Muscle of arm (tissue), 12 donors: ENCODE measurements around the gene SLC11A1. TPM values are rescaled to one million over a fixed set of nuclear protein-coding genes. Genes with fewer than 3 reads are reported as not detected.
A peak's percentile ranks its signal among the peaks of the same experiment; 100 is the strongest.

ENCODE experiments used
- DNase-seq: peaks from one replicate; pipeline ENCODE4 v3.0.0-alpha.2; 2013
- polyA plus RNA-seq, 12 donors: library from polyadenylated mRNA; unstranded; fragments of 120-200 nt; gene quantifications; one replicate each; pipeline ENCODE4 v1.2.1, GENCODE V29; 2013; ENCODE audit not compliant: insufficient read length in 12 of 12

Gene SLC11A1
- polyA plus RNA-seq, 12 donors = 0.22 to 3.0 (median 0.56) TPM; not detected in 2

GRCh38 chr2:218393750-218394290 is 11.7 kb downstream of the SLC11A1 start:
- DNase-seq = no peak

GRCh38 chr2:218394298-218395089 is 12.4 kb downstream of the SLC11A1 start:
- no peak for DNase-seq

DNA sequence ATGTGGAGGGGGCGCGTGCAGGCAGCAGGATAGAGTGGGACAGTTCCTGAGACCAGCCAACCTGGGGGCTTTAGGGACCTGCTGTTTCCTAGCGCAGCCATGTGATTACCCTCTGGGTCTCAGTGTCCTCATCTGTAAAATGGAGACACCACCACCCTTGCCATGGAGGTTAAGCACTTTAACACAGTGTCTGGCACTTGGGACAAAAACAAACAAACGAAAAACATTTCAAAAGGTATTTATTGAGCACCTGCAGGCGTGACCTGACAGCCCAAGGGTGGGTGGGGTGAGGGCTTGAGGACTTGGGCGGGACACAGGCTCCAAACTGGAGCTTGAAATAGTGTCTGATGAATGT is 13.0 kb downstream of the SLC11A1 start:
- DNase-seq = no peak

GRCh38 chr2:218395456-218395825 is 13.4 kb downstream of the SLC11A1 start:
- DNase-seq = no peak

DNA sequence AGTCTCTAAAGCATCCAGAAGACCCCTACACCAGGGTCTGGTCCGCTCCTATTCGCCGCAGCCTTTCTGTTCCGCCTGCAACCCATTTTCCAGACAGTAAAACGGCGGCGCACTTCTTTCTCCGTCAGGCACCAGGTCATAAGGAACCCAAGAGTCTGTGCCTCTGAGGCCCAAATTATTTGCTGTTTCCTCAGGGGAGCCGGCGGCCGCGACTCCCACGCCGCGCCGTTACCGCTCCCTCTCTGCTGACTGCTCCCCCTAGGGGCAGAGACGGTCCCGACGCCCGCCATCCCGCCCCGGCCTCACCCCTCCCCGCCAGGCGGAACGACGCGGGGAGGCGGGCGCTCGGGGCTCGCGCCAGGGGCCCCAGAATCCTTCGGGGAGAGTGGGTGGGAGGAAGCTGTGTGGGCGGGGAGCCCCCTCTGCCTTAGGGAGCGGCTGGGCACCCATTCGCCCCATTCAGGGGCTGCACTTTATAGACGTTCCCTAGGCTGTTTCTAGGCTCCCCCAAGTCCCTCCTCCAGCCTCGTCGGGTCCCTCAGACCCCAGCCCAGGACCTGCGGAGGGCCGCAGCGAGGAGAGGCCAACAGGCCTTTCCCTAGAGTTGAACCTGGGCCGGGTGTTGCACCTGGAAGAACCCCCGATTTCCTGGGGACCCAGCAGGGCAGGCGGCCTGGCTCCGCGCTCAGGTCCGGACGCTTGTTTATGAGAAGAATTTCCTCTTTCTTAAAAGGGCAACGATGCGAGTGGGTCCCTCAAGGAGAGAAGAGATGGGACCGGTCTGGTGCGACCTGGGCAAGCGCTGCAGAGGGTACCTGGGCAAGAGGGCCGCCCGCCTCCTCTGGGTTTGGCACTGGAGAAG is 14.0 kb downstream of the SLC11A1 start:
- DNase-seq = peak; percentile 95

- DNase-seq = no peak
Observed at GRCh38 chr2:218396688-218397462, 14.8 kb downstream of the SLC11A1 start.

DNA sequence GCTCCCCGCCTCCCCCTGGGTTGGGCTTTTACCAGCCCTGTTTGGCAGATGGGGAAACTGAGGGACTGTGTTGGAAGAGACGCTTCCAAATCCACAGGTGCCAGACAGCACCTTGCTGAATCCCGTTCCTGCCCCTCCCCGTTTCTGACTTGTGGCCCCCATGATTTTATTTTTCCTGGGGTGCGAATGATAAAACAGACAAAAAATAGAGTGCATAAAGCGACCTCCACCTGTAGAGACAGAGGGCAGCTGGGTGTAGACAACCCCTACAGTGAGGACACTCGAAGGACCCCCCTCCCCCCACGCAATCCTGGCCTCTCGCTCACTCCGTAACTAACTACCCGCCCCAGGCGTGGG is 15.4 kb downstream of the SLC11A1 start:
- DNase-seq = no peak

- DNase-seq = peak; percentile 53
Observed at GRCh38 chr2:218397820-218398436, 15.9 kb downstream of the SLC11A1 start.

GRCh38 chr2:218398437-218399390 is 16.6 kb downstream of the SLC11A1 start:
- DNase-seq = peak; percentile 81

GRCh38 chr2:218399391-218400166 is 17.5 kb downstream of the SLC11A1 start, which contains the start of gene CTDSP1:
Gene CTDSP1 (plus strand): TSS chr2:218399868. CDS start chr2:218400091, 223 bp downstream.
- peak; percentile 99 for DNase-seq

DNA sequence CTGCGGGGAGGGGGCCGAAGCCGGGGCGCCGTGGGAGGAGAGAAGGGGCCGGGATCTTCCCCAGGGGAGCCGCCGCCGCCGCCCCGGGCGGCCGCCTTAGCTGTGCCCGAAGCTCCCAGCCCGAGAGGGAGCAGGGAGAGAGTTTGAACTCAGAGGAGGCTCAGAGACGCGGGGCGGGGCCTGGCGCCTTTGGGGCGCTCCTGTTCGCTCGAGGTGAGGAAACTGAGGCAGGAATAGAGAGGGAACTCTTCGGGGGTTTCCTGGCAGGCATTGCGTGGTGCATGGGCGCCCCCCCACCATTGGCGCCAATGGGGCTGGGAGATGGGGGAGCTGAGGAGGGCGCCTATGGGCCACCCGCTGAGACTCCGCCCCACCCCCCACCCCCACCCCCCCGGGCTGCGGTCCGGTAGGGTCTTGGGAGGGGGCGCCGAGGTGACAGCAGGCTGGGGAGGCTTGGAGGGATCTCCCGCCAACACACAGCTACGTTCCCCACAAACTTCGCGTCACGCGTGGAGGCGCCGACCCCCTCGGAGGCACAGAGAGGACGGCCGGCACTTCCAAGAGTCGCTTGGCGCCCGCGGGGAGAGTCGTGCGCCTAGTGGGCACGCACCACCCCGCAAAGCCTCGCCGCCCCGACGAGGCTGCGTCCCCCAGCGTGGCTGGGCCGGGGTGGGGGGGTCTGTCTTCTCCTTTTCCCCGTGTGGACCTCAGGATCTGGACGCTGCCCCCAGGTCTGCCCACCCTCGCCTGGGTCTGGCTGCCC is 18.3 kb downstream of the SLC11A1 start:
- no peak for DNase-seq

DNA sequence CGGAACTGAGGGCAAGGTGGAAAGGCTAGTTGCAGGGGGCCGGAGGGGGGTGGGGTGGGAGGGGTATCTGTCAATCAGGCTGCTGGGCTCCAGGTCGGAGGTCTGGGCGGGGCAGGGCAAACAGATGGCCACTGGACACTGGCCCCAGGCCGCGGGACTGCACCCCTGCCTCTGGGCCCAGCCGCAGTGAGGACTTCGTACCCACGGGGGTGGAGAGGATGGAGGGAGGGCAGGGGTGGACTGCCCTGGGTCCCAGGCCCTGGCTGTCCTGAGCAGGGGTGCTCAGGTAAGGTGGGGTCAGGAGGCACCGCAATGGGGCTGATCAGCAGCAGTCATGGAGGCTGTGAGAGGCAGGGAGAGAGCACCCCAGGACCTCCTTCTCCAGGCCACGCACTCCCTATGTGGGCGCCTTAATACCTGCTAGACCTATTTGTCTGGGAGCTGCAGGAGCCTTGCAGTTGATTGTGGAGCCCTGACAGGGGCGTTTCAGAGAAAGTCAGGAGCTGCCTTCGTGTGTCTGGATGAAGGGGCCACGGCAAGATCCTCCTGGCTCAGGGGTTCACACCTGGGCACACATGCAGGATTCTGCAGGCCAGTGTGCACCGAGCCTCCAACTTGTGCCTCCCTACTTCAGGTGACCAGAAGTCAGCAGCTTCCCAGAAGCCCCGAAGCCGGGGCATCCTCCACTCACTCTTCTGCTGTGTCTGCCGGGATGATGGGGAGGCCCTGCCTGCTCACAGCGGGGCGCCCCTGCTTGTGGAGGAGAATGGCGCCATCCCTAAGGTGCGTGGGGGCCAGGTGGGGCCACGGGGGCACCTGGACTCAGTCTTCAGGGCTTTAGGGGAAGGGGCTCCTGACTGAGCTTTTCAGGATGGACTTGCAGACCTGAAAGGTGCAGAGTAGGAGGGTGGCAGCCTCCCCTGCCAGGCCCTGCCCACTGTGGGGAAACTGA is 19.1 kb downstream of the SLC11A1 start:
- DNase-seq = no peak

DNA sequence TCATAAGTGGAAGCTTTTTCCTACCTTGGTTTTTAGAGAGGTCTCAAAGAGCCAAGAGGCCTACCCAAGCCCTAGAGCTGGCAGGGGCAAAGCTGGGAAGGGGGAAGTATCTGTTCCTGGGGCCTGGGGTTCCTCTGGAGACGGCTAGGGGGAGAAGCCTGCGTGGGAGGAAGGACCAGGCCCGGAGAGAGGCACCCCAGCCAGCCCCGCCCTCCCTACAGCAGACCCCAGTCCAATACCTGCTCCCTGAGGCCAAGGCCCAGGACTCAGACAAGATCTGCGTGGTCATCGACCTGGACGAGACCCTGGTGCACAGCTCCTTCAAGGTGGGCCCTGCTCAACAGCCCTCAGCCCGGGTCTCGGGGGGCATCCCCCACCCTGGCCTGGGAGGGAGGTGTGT is 19.8 kb downstream of the SLC11A1 start:
- no peak for DNase-seq

DNA sequence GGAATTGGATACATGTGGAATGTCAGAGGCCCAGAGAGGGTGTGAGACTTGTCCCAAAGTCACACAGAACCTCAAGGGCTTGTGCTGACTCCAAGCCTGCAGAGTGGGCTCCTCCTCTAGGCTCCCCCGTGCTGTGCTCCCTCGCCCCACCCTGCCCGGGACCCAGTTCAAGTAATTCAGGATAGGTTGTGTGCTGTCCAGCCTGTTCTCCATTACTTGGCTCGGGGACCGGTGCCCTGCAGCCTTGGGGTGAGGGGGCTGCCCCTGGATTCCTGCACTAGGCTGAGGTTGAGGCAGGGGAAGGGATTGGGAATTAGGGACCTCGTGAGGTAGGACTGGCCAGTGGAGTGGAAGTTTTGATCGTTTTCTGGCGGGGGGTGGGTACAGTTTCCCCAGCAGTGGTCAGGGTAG is 20.4 kb downstream of the SLC11A1 start:
- DNase-seq = no peak

- no peak for DNase-seq
Observed at GRCh38 chr2:218402911-218403411, 20.9 kb downstream of the SLC11A1 start.

DNA sequence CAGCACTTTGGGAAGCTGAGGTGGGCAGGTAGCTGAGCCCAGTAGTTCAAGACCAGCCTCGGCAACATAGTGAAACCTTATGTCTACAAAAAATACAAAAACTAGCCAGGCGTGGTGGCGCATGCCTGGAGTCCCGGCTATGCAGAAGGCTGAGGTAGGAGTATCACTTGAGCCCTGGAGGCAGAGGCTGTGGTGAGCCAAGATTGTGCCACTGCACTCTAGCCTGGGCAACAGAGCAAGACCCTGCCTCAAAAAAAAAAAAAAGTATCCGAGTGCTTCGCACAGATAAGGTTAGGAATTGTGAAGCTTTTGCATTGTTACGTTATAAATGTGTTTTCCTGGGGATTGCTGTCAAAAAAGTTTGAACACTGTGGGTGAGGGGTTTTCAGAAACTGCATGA is 21.7 kb downstream of the SLC11A1 start:
- DNase-seq = no peak
